WTC11 (cell line): Measurements from ENCODE around the gene KIF5C.

ENCODE experiments used
- AFF4 ChIP-seq: sonication (generic); formaldehyde crosslinking; IDR thresholded peaks from 2 replicates; pipeline ENCODE4 v1.8.1; 2023; ENCODE audit warnings: mild to moderate bottlenecking, missing genetic modification reagents, borderline replicate concordance
- ATF3 ChIP-seq: sonication (generic); formaldehyde crosslinking; conservative IDR thresholded peaks from 2 replicates; pipeline ENCODE4 v1.8.1; 2022; ENCODE audit warnings: mild to moderate bottlenecking, missing genetic modification reagents
- CREB1 ChIP-seq: sonication (generic); formaldehyde crosslinking; IDR thresholded peaks from 2 replicates; pipeline ENCODE4 v1.8.0; 2023; ENCODE audit warnings: mild to moderate bottlenecking, missing genetic modification reagents
- CTCF ChIP-seq: fragments of 200-600 bp; IDR thresholded peaks from 2 replicates; pipeline ENCODE4 v1.8.0; 2022; ENCODE audit warnings: antibody characterized with exemption
- E2F1 ChIP-seq: sonication (generic); formaldehyde crosslinking; IDR thresholded peaks from 2 replicates; pipeline ENCODE4 v1.8.0; 2022; ENCODE audit warnings: mild to moderate bottlenecking, missing genetic modification reagents
- ETV6 ChIP-seq: sonication (generic); formaldehyde crosslinking; IDR thresholded peaks from 2 replicates; pipeline ENCODE4 v1.8.1; 2022; ENCODE audit warnings: mild to moderate bottlenecking, missing genetic modification reagents
- FOXK1 ChIP-seq: sonication (generic); formaldehyde crosslinking; IDR thresholded peaks from 2 replicates; pipeline ENCODE4 v1.8.0; 2022; ENCODE audit warnings: mild to moderate bottlenecking, moderate library complexity, missing genetic modification reagents
- GRHL2 ChIP-seq: fragments of 250-450 bp; sonication (Bioruptor Pico); IDR thresholded peaks from 2 replicates; pipeline ENCODE4 v1.8.0; 2022; ENCODE audit warnings: mild to moderate bottlenecking, moderate library complexity; ENCODE audit not compliant: insufficient replicate concordance, severe bottlenecking
- NR2C2 ChIP-seq: sonication (generic); formaldehyde crosslinking; IDR thresholded peaks from 2 replicates; pipeline ENCODE4 v1.8.0; 2022; ENCODE audit warnings: mild to moderate bottlenecking, missing genetic modification reagents
- NR3C1 ChIP-seq: sonication (generic); formaldehyde crosslinking; conservative IDR thresholded peaks from 2 replicates; pipeline ENCODE4 v1.8.1; 2023; ENCODE audit warnings: low read depth, mild to moderate bottlenecking, missing genetic modification reagents
- PRDM15 ChIP-seq: sonication (generic); formaldehyde crosslinking; IDR thresholded peaks from 2 replicates; pipeline ENCODE4 v1.8.0; 2022; ENCODE audit warnings: missing genetic modification reagents
- SP1 ChIP-seq: sonication (generic); formaldehyde crosslinking; conservative IDR thresholded peaks from 2 replicates; pipeline ENCODE4 v1.8.1; 2022; ENCODE audit warnings: missing genetic modification reagents
- ZNF263 ChIP-seq: sonication (generic); formaldehyde crosslinking; IDR thresholded peaks from 2 replicates; pipeline ENCODE4 v1.8.1; 2022; ENCODE audit warnings: low read depth, mild to moderate bottlenecking, moderate library complexity, missing genetic modification reagents

- TF ChIP-seq NR2C2 (CRISPR knock-in tag) (no peak), CTCF (no peak), PRDM15 (no peak), ATF3 (CRISPR knock-in tag) (no peak), SP1 (no peak), FOXK1 (CRISPR knock-in tag) (no peak), E2F1 (CRISPR knock-in tag) (no peak), GRHL2 (no peak), ZNF263 (CRISPR knock-in tag) (no peak), AFF4 (no peak), NR3C1 (CRISPR knock-in tag) (no peak), ETV6 (no peak), CREB1 (CRISPR knock-in tag) (no peak)
Observed at GRCh38 chr2:148999451-148999921, 124.5 kb downstream of the KIF5C start.
